GM21423 (cell line): ENCODE data around the gene GLB1L3.

ENCODE experiments used
- ATAC-seq: cut with Tn5 transposase; IDR thresholded peaks from one replicate; pipeline ENCODE4 v1.9.1; 2021; ENCODE audit warnings: mild to moderate bottlenecking, moderate library complexity; ENCODE audit not compliant: unreplicated experiment

GLB1L3 gene

GRCh38 chr11:134358856-134359490, 82.8 kb downstream of the GLB1L3 start:
- ATAC-seq = no peak

DNA sequence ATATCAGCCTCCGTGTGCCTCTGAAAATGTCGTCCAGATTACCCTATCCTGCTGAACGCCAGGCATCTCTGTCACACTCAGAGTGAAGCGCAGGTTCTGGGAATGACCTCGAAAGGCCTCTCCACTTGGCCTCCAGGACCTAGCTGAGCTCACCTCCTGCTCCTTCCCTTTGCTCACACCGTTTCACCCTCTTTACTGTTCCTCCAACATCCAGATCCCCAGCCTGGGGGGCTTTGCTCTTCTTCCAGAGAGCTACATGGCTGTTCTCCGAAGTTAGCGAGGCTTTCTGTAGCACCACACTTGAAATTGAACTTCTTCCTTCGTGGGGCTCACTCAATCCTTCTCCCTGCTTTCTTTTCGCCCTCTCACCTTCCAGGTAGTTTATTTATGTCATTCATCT, 83.5 kb downstream of the GLB1L3 start:
- ATAC-seq = no peak

DNA sequence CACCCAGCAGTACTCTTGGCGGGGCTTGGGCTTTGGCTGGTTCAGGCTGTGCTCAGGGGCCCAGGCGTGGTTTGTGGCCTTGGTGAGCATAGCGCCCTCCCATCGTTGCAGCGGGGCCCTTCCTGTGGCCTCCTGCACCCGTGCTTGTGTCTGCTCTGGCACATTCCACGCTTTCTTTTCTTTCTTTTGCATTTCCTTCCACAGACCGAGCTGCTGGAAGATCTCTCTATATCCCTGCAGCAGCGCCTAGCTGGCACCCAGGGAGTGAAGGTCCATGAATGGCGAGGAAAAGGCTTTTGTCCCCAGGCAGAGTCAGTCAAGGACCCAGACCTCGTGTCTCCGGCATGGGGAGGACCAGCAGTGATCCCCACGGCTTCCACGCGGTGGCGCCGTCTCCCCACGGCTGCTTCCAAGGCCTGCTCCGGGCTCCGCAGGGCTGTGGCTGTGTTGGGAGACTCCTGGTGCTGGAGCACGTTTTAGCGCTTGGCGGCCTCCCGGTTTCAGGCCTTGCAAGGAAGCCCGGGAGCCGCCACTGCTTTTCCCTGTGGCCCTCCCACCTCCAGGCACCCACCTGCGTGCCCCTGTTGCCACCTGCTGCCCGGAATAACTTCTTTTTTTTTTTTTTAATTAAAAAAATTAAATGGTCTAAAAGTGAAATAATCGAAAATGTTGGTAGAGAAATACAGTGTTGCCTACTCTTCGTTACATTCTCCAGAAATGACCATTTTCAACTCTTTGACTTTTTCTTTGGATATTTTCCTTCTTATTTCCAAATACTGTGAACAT, 84.1 kb downstream of the GLB1L3 start:
- peak; percentile 89 for ATAC-seq

DNA sequence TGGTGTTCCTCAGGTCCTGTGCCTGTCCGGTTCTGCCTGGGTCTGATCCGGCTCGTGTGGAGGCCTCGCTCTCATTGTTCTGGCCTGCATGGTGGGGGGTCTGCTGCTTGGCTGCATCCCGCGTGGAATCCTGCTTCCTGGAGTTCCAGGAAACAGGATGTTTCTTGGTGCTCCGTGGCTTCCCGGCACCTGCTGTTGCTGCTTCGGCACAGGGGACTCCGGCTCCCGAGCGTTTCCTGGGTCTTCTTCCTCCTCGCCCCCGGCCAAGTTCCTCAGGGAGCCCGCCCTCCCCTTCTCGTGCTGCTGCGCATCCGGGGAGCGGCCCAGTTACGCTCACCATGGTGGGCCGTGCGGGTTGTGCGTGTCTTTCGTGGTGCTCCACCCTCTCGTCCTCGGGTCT, 85.5 kb downstream of the GLB1L3 start:
- no peak for ATAC-seq

DNA sequence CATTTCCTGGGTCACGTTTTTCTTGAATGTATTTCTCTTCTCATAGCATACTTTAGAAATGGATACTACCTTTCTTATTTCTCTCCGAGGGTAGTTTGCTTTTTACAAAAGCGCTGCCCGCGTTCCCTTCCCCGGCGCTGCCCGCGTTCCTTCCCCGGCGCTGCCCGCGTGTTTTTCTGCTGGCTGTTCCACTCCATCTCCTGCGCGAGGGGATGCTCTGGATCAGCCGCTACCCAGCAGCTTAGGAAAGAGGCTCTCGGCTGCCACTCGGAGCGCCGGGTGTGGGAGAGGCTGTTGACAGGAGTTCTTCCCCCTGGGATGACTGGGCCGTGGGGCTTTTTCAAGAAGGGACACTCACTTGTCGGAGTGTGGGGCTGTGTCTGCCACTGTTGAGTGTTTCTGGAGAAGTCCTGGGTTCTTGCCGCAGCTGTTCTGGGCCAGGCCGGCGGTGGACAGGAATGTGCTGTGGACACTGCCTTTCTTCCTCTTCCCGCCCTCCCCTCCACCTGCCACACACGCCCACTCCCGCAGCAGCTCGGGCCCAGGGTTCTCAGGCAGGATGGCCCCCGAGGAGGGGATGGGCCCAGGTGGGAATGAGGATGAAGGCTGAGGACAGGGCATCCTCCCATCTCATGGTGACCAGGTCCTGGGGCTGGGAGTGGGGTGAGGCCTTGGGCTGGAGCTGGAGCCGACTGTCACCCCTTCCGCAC, 86.2 kb downstream of the GLB1L3 start:
- ATAC-seq = no peak

GRCh38 chr11:134363161-134363560, 87.0 kb downstream of the GLB1L3 start:
- ATAC-seq = no peak

- ATAC-seq = no peak
Observed at GRCh38 chr11:134363592-134363991, 87.4 kb downstream of the GLB1L3 start.

- ATAC-seq = no peak
Observed at GRCh38 chr11:134364261-134364660, 88.1 kb downstream of the GLB1L3 start.

- ATAC-seq = no peak
Observed at GRCh38 chr11:134365011-134365925, 89.1 kb downstream of the GLB1L3 start.

GRCh38 chr11:134366254-134366653, 90.1 kb downstream of the GLB1L3 start:
- ATAC-seq = no peak

DNA sequence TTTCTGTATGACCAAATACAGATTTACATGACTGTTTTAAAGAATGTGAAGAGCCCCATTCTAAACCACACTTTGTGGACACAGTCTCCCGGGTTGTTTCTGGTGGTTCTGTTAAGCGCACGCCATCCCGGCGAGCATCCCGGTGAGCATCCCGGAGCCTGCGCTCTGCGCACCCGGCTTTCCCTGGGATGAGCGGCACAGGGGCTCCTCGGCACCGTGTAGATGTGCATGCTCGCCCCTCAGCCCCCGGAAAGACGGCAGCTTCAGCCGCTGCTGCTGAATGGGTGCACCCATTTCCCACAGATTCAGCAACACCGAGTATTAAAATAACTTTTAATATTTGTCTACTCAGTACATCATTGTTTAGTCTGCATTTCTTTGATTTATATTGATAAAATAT, 91.6 kb downstream of the GLB1L3 start:
- ATAC-seq = no peak
